ENCODE measurements around the gene CPS1.

CPS1 gene

GRCh38 chr2:210686401-210686800 is 130.0 kb downstream of the CPS1 start:
- no peak for DNase-seq
- ATAC-seq: no peak

- ATAC-seq (no peak), DNase-seq (no peak)
Observed at GRCh38 chr2:210687786-210688470, 131.5 kb downstream of the CPS1 start.

- no peak for DNase-seq
- no peak for ATAC-seq
Observed at GRCh38 chr2:210707900-210708299, 151.5 kb downstream of the CPS1 start.

GRCh38 chr2:210713122-210713521 is 156.7 kb downstream of the CPS1 start:
- DNase-seq (no peak), ATAC-seq (no peak)

- ATAC-seq: no peak
- DNase-seq: no peak
Observed at GRCh38 chr2:210715560-210716082, 159.2 kb downstream of the CPS1 start.

GRCh38 chr2:210718503-210718902 is 162.1 kb downstream of the CPS1 start:
- ATAC-seq (no peak), DNase-seq (no peak)

GRCh38 chr2:210722092-210722491 is 165.7 kb downstream of the CPS1 start:
- ATAC-seq (no peak), DNase-seq (no peak)

GRCh38 chr2:210727549-210727948 is 171.2 kb downstream of the CPS1 start:
- DNase-seq (no peak), ATAC-seq (no peak)
